Measurements from ENCODE around the gene SPAG9.

SPAG9 gene

DNA sequence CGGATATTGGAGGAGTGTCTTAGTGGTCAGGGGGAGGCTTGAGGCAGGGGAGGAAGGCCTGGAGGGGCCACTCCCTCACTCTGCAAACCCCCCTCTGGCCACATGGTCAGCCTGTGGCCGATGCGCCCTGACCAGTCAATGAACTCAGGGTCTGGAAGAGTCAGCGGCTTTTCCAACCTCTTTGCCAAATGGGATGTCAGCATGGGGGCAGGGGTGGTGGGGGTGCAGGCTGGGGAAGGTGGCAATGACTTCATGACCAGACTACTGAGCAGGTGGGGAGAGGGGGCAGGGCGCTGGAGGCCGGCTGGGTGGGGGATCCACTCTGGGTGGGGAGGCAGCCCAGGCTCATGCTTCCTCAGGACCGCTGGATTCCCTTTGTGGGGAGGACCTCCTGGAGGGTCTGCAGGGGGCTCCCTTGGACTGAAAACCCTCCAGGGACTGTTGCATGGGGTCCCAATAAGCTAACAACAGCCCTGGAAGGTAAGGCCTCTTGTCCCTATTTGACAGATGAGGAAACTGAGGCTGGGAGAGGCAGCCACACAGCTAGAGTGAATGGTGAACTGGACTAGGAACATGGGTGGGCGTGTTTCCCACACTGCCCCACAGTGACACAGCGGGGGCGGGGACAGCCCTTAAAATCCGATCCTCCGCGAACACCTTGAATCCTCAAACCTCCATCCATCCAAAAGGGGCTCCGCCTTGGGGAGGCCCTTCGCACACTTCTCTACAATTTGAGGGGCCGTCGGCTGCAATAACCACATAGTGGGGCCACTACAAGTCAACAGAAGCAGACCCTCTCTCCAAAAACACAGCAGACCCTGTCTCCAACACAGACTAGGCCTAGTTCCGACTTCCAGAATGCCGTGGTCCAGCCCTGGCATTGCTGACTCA, 173.5 kb downstream of the SPAG9 start:
- TF ChIP-seq, protein P1, sequence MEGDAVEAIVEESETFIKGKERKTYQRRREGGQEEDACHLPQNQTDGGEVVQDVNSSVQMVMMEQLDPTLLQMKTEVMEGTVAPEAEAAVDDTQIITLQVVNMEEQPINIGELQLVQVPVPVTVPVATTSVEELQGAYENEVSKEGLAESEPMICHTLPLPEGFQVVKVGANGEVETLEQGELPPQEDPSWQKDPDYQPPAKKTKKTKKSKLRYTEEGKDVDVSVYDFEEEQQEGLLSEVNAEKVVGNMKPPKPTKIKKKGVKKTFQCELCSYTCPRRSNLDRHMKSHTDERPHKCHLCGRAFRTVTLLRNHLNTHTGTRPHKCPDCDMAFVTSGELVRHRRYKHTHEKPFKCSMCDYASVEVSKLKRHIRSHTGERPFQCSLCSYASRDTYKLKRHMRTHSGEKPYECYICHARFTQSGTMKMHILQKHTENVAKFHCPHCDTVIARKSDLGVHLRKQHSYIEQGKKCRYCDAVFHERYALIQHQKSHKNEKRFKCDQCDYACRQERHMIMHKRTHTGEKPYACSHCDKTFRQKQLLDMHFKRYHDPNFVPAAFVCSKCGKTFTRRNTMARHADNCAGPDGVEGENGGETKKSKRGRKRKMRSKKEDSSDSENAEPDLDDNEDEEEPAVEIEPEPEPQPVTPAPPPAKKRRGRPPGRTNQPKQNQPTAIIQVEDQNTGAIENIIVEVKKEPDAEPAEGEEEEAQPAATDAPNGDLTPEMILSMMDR (IDR thresholded peaks at IDR 0.05; ENCODE audit: low read depth, low read length, missing control alignments) = no peak
- no peaks in the 10 kb centered on the region for H3K36me3 ChIP-seq (replicated peaks)
- DNase-seq = no peak
- no peak overlapping the region for H3K4me3 ChIP-seq (ENCODE audit: low read depth, low read length)
- H3K27ac ChIP-seq = no peak overlapping the region
- H3K27me3 ChIP-seq (replicated peaks) = no peaks in the 10 kb centered on the region
- in situ Hi-C loops (cut with HindIII; ENCODE audit: low pct_ligation_motif_present, low sequenced_read_pairs) = loop anchor here (10.0 kb wide), 1 partner anchor 92 kb away; no protein-coding TSS in a partner anchor

DNA sequence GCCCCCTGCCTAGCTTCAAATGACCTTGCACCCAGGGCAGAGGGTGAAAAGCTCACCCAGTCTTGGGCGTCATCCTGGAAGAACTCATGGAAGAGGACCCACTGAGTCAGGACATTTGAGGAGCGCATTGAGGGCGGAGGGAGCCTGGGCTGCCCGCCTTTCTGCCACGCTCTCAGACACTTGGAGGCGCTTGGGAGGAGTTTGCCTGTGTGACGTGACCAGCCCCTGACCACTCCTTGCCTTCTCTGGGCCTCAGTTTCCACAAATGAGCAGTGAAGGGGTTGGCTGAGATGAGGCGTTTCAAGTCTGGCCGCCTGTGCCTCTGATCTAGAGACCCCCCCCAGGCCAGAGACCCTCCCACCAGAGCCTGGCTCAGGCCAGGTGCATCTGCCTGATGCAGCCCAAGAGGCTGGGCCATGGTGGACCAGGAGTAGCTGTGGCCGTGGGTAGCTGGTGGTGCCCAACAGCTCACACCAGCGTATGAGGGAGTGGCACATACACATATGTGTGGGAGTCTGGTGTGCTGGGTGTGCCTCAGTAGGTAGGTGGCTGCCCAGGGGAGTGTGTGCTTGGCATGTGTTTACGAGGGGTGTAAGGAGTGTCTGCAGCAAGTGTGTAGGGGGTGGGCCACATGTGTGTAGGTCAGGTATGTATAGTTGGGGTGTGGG, 174.3 kb downstream of the SPAG9 start:
- no peak for DNase-seq
- no peak overlapping the region for H3K4me3 ChIP-seq (ENCODE audit: low read depth, low read length)
- H3K27ac ChIP-seq = no peak overlapping the region
- H3K36me3 ChIP-seq (replicated peaks) = no peaks in the 10 kb centered on the region
- in situ Hi-C loops (cut with HindIII; ENCODE audit: low pct_ligation_motif_present, low sequenced_read_pairs) = loop anchor here (10.0 kb wide), 1 partner anchor 92 kb away; no protein-coding TSS in a partner anchor
- TF ChIP-seq, protein P1 (IDR thresholded peaks at IDR 0.05; ENCODE audit: low read depth, low read length, missing control alignments) = no peak
- no peaks in the 10 kb centered on the region for H3K27me3 ChIP-seq (replicated peaks)

DNA sequence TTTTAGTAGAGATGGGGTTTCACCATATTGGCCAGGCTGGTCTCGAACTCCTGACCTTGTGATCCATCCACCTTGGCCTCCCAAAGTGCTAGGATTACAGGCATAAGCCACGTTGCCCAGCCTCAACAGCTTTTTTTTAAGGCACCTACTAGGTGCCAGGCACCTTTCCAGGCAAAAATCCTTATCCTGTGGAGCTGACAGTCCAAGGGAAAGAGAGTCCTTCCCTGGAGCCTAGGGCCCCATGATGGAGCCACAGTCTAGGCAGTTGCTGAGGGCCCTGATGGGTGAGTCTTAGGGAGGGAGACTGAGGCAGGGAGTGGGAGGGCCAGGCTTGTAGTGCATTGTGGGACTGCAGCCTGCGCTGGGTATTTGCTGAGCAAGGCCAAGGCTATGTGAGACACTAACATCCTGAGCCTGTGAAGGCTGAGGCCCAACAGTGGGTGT, 174.9 kb downstream of the SPAG9 start:
- H3K27me3 ChIP-seq (replicated peaks) = no peaks in the 10 kb centered on the region
- no peaks in the 10 kb centered on the region for H3K36me3 ChIP-seq (replicated peaks)
- no peak overlapping the region for H3K4me3 ChIP-seq (ENCODE audit: low read depth, low read length)
- in situ Hi-C loops (cut with HindIII; ENCODE audit: low pct_ligation_motif_present, low sequenced_read_pairs) = loop anchor here (10.0 kb wide), 1 partner anchor 91 kb away; no protein-coding TSS in a partner anchor
- no peak overlapping the region for H3K27ac ChIP-seq
- TF ChIP-seq, protein P1 (IDR thresholded peaks at IDR 0.05; ENCODE audit: low read depth, low read length, missing control alignments) = no peak
- DNase-seq = no peak

DNA sequence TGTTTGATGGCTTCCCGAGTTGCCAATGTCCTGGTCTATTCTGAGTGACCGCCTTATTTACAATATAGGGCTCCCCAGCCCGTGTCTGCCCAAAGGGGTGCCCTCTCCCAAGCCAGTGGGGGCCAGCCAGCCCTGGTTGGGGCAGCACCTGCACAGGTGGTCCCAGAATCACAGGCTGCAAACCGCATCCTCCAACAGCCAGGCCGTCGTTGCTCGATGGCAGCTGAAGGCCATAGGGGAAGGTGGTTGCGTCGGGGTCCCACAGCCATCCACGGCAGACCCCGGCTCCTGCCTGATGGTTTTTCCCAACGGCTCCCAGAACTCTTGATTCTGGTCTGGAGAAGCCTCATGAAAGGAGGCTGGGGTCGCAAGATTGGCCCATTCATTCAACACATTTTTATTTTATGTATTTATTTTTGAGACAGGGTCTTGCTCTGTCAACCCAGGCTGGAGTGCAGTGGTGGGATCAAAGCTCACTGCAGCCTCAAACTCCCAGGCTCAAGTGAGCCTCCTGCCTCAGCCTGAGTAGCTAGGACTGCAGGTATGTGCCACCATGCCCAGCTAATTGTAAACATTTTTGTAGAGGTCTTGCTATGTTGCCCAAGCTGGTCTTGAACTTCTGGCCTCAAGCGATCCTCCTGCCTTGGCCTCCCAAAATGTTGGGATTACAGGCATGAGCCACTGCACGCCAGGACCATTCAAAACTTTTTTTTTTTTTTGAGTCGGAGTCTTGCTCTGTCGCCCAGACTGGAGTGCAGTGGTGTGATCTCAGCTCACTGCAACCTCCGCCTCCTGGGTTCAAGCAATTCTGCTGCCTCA, 175.6 kb downstream of the SPAG9 start:
- TF ChIP-seq, protein P1 (IDR thresholded peaks at IDR 0.05; ENCODE audit: low read depth, low read length, missing control alignments) = no peak
- no peak for DNase-seq
- H3K27me3 ChIP-seq (replicated peaks) = no peaks in the 10 kb centered on the region
- H3K4me3 ChIP-seq (ENCODE audit: low read depth, low read length) = no peak overlapping the region
- in situ Hi-C loops (cut with HindIII; ENCODE audit: low pct_ligation_motif_present, low sequenced_read_pairs) = loop anchor here (10.0 kb wide), 1 partner anchor 90 kb away; no protein-coding TSS in a partner anchor
- no peaks in the 10 kb centered on the region for H3K36me3 ChIP-seq (replicated peaks)
- H3K27ac ChIP-seq = no peak overlapping the region

DNA sequence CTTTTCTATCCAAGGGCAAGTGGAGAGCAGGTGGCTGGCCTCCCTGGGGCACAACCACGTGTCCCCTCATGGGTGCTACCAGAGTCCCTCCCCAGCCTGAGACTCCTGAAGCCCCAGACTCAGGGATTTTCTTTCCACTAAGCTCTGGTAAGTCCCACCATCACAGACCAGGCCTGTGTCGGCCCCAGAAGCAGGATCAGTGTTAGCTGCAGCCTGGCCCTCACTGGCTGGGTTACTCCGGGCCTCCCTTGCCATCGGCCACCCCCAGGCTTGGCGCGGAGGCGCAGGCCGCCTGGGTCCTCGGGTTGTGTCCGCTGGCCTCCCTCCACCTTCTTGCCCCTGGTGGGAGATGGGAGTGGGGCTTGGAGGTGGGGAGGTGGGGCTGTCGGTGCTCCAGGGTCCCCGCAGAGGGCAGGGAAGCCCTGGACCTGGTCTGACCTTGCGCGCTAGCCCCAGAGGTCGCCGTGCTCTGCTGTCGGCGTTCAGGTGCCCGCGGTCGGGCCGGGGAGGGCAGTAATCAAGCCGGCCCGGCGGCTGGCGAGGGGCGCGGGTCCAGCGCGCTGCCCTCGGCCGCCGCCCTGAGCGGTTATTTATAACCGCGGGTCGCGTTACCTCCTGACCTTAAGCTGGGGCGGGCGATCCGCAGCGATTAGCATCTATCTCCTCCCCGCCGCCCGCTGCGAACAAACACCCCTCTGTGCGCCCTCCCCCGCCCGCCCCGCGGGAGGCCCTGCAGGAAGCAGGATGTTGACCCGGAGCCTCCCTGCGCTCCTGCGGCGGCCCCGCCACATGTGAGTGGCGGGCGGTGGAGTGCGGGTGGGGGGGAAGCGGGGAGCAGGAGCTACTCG, 176.4 kb downstream of the SPAG9 start:
- no peak for DNase-seq
- no peak overlapping the region for H3K27ac ChIP-seq
- no peaks in the 10 kb centered on the region for H3K27me3 ChIP-seq (replicated peaks)
- TF ChIP-seq, protein P1 (IDR thresholded peaks at IDR 0.05; ENCODE audit: low read depth, low read length, missing control alignments) = no peak
- in situ Hi-C loops (cut with HindIII; ENCODE audit: low pct_ligation_motif_present, low sequenced_read_pairs) = loop anchor here (10.0 kb wide), 1 partner anchor 89 kb away; no protein-coding TSS in a partner anchor
- no peaks in the 10 kb centered on the region for H3K36me3 ChIP-seq (replicated peaks)
- H3K4me3 ChIP-seq (ENCODE audit: low read depth, low read length) = peak overlapping the region; percentile 17

Data from brain microvascular endothelial cell (primary cell).